ENCODE results near the gene CEBPE.

The CEBPE gene

GRCh38 chr14:23153851-23154796 lies 35.1 kb upstream of the CEBPE start:
- DNase-seq (ENCODE audit: low read depth) = no peak

DNA sequence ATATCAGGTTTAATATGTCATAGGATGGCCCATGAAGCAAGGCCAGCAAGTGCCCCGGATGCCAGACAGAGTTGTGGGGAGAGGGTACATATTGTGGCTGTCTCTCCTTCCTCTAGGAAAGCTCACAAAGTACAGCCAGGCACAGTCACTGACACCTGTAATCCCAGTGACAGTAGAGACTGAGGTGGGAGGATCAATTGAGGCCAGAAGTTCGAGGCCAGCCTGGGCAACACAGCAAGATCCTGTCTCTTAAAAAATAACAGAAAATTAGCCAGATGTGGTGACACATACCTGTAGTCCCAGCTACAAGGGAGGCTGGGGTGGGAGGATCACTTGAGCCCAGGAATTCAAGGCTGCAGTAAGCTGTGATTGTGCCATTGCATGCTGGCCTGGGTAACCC lies 32.3 kb upstream of the CEBPE start:
- no peak for TF ChIP-seq CTCF (IDR thresholded peaks at IDR 0.05; ENCODE audit: insufficient read depth, low read depth, low read length, missing control alignments)
- no peak for DNase-seq (ENCODE audit: low read depth)

More at GRCh38 chr14:23153851-23154796, 35.1 kb upstream of the CEBPE start:
- no peak for TF ChIP-seq CTCF (IDR thresholded peaks at IDR 0.05; ENCODE audit: insufficient read depth, low read depth, low read length, missing control alignments)
- H3K4me3 ChIP-seq (ENCODE audit: low read depth, low read length) = no peak overlapping the region

DNA sequence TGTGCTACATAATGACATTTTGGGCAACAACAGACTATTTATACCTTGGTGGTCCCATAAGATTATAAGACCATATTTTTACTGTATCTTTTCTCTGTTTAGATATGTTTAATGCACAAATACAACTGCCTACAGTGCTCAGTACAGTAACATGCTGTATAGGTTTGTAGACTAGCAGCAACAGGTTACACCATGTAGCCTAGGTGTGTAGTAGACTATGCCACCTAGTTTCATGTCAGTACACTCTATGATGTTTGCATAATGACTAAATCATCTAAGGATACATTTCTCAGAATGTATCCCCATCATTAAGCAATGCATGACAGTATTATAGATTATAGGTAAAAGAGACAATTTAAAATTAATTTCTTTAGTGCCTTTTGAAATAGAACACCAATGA lies 30.7 kb upstream of the CEBPE start:
- no peak for TF ChIP-seq CTCF (IDR thresholded peaks at IDR 0.05; ENCODE audit: insufficient read depth, low read depth, low read length, missing control alignments)
- no peak overlapping the region for H3K4me3 ChIP-seq (ENCODE audit: low read depth, low read length)
- DNase-seq (ENCODE audit: low read depth) = no peak

More for the DNA sequence above, 32.3 kb upstream of the CEBPE start:
- no peak overlapping the region for H3K4me3 ChIP-seq (ENCODE audit: low read depth, low read length)

DNA sequence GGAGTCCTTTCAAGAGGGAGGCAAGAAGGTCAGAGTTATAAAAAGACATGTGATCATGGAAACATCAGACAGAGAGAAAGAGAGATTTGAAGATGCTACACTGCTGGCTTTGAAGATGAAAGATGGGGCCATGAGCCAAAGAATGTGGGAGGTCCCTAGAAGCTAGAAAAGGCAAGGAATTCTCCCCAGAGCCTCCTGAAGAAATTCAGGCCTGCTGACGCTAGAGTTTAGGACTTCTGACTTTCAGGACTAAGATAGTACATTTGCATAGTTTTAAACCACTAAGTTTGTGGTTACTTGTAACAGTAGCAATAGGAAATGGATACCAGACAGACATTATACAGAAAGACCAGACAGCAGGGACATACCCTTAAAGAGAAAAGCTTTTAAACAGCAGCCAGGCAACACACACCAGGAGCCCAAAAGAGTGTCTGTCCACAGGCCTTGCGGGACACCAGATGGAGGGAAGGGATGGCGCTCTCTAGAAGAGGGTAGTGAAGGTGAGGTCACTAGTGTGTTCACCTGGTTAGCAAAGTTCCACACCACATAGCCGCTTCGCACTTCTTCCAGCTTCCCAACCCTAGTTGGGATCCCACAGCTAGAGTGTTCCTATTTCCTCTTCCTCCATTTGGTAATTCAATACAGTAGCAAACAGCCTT lies 29.7 kb upstream of the CEBPE start:
- no peak for TF ChIP-seq CTCF (IDR thresholded peaks at IDR 0.05; ENCODE audit: insufficient read depth, low read depth, low read length, missing control alignments)
- DNase-seq (ENCODE audit: low read depth) = peak; percentile 4
- H3K4me3 ChIP-seq (ENCODE audit: low read depth, low read length) = no peak overlapping the region

- no peak overlapping the region for H3K4me3 ChIP-seq (ENCODE audit: low read depth, low read length)
- no peak for DNase-seq (ENCODE audit: low read depth)
- no peak for TF ChIP-seq CTCF (IDR thresholded peaks at IDR 0.05; ENCODE audit: insufficient read depth, low read depth, low read length, missing control alignments)
These were observed 28.6 kb upstream of the CEBPE start for GRCh38 chr14:23147676-23148075.

- no peak for DNase-seq (ENCODE audit: low read depth)
- no peak overlapping the region for H3K4me3 ChIP-seq (ENCODE audit: low read depth, low read length)
- TF ChIP-seq CTCF (IDR thresholded peaks at IDR 0.05; ENCODE audit: insufficient read depth, low read depth, low read length, missing control alignments) = no peak
These were observed 27.9 kb upstream of the CEBPE start for GRCh38 chr14:23146980-23147379.
